ACHN (cell line): ENCODE data around the gene PPIP5K2.

Source experiments
- DNase-seq: peaks from one replicate; pipeline ENCODE4 v3.0.0-alpha.2; 2015
- in situ Hi-C: cut with HindIII; loops from 2 replicates; pipeline ENCODE4 v1.10.0; 2017; ENCODE audit warnings: low sequenced_read_pairs, low pct_ligation_motif_present, low pct_unique_long_range_greater_than_20kb

Gene PPIP5K2

DNA sequence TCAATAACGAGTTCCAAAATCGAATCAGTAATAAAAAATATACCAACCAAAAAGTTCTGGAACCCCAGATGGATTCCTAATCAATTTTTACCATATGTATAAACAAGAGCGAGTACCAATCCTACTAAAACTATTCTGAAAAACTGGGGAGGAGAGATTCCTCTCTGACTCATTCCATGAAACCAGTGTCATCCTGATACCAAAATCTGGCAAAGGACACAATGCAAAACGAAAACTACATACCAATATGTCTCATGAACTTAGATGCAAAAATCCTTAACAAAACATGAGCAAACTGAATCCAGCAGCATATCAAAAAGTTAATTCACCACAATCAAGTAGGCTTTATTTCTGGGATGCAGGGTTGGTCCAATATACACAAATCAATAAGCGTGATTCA is 108.0 kb downstream of the PPIP5K2 start:
- in situ Hi-C loops, result no loop called here
- DNase-seq, result no peak

DNA sequence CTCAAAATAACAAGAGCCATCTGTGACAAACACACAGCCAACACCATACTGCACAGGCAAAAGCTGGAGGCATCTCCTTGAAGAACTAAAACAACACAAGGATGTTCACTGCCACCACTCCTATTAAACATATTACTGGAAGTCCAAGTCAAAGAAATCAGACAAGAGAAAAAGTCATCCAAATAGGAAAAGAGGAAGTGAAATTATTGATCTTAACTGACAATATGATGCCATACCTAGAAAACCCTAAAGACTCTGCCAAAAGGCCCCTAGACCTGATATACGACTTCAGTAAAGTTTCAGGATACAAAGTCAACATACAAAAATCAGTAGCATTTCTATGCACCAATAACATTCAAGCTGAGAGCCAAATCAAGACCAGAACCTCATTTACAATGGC is 108.5 kb downstream of the PPIP5K2 start:
- no peak for DNase-seq
- in situ Hi-C loops, result no loop called here

DNA sequence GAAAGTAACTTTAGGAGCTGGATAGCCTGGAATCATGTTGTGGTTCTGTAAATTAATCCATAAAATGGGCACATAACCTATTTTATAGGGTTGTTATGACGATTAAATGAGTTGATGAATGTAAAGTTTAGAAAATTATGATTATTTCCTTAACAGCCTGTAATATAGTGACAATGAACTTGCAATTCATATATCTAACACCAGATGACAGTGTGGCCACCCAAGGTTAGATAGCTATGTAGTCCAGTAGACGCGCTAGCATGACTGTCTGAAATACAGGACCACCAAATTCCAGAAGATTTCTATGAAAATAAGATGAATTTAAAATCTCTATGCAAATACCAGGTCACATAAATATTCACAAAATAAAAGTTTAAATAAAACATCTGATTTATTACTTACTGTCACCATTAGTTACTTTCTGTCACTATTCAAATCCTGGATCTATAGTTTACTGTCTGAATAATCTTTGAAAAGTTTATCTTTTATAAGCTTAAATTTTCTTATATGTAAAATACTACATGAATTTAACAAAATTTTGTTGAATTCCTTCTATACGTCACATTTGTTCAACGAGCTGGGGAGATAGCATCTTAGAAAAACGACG is 112.4 kb downstream of the PPIP5K2 start:
- in situ Hi-C loops, result no loop called here
- DNase-seq, result peak; percentile 48

DNA sequence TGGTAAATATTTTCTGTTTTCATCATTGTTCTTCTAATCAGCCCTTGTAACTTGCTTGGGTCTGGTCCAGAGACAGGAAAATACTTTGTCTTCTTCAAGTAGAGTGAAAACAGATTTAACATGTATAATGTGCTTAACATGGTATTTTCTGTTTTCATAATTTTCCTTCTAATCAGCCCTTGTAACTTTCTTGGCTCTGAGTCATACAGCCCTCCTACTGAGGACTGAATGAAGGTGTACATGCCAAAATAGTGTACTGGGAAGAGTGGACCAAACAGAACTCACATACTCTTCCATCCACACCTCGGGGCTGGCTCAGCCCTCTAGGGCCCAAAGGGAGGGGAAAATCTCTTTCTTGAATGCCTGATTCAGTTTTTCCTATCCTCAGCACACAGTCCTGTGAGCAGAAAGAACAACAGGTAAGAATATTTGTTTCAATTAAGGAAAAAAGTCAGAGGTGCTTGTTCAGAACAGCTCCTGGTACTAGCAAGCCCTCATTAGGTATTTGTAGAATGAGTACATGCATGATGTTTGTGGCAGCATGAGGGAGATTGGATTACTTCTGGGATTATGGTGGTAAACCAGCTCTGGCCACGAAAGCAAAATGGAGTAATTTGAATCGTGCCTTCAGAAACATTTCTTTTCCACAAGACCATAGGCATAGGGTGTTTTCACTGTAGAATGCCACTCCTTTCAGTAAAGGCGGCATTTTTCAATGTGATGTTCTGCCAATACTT is 114.3 kb downstream of the PPIP5K2 start:
- DNase-seq, result no peak
- in situ Hi-C loops, result no loop called here

DNA sequence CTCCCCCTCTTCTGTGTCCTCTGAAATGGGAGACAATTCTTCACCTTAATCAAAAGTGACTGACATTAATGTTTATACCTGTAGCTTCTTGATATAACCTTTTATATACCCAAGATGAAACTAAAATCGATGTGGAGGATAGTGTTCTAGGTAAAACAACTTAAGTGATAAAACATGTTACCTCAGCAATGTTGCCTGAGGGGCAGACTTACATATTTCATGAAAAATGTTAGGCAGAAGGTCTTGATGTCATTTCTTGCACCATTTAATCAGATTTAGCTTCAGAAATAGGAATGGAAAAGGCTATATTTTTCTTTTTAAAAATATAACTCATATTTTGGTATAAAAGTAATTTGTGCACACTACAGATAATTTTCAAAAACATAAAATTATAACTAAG is 115.8 kb downstream of the PPIP5K2 start:
- in situ Hi-C loops, result no loop called here
- no peak for DNase-seq

DNA sequence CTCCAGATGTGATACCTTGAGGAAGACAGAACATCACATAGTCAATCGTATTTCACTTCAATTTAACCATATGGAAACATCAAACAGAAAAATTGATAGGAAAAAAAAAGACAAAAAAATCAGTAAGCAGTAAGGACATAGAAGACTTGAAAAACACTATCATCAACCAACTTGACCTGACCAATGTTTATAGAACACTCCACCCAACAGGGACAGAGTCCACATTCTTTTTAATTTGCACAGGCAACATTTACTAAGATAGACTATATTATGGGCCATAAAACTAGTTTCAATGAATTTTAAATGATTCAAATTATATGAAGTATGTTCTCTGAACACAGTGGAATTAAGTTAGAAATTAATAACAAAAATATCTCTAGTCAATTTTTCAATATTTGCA is 117.7 kb downstream of the PPIP5K2 start:
- in situ Hi-C loops, result no loop called here
- DNase-seq, result no peak

DNA sequence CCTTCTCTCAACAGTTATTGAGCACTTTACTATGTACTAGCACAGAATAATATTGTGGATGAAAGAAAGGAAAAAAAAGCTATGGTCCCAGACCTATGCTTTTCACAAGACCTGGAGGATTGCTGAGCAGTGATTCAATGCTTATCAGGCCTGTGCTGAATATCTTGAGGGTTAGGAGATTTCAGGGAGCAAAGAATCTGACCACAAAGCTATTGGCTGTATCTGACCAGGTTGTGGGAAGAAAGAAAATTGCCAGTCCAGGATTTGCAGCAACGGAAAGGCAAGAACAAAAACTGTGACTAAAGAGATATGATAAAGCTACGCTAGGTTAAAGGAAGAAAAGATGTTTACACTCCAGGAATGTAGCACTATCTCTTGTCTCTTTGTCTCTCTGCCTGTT is 123.6 kb downstream of the PPIP5K2 start:
- DNase-seq, result no peak
- in situ Hi-C loops, result no loop called here

DNA sequence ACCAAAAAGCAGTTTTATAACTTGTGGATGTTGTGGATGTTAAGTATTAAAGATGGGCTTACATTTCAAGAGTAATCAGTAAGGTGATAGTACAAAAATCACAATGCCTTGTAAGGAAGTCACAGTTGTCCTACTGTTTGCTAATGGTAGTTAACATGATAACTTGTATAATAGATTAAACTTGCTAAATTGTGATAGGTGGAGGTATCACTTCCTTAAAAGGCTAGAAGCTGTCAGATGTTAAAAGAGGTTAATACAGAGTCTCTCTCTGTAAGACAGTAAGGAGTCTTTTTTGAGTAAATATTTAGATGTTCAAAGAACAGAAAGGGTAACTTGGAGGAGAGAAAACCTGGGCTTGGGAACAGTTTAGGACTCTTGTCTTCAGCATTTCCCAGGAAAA is 124.3 kb downstream of the PPIP5K2 start:
- no peak for DNase-seq
- in situ Hi-C loops, result no loop called here

DNA sequence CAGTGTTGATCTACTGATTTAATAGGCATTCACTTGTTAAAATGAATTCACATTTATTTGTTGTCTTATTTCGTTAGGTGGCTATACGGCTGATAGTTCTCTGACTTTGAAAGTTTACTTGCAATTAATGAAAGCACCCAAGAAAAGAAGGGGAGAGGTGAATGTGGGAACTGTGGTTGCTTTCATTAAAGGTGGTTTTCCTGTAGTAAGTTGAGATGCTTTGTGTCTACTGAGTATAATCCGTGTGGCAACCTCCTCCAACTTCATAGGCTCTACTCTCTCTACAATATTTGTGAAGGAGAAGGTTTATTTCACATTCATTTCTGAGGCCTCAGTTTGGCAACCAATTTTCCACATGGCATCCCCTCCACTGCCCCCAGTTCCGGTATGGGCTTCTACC is 125.7 kb downstream of the PPIP5K2 start:
- no peak for DNase-seq
- in situ Hi-C loops, result no loop called here

DNA sequence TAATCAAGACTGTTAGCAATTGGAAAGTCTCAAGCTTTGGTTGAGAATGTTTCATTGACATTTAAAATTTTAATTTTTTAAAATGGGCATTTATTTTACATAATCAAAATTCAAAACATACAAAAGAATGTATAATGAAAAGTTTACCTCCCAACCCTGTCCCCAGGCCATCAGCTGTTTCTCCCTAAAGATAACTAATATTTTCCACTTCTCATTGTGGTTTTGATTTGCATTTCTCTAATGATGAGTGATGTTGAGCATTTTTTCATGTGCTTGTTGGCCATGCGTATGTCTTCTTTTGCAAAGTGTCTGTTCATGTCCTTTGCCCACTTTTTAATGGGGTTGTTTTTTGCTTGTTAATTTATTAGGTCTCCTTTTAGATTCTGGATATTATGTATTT is 127.0 kb downstream of the PPIP5K2 start:
- DNase-seq, result no peak
- in situ Hi-C loops, result no loop called here

DNA sequence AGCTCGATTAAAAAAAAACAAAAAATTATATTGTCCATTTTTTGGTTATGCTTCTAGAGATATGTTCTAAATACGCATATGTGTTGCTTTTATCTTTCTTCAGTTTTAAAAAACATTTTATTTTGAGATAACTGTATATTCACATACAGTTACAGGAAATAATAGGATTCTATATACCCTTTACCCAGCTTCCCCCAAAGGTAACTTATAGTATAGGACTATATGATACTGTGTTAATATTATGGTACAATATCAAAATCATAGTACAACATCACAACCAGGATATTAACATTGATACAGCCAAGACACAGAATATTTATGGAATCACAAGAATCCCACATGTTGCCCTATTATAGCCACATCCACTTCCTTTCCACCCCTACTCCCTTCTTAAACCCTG is 129.0 kb downstream of the PPIP5K2 start:
- no peak for DNase-seq
- in situ Hi-C loops, result no loop called here

DNA sequence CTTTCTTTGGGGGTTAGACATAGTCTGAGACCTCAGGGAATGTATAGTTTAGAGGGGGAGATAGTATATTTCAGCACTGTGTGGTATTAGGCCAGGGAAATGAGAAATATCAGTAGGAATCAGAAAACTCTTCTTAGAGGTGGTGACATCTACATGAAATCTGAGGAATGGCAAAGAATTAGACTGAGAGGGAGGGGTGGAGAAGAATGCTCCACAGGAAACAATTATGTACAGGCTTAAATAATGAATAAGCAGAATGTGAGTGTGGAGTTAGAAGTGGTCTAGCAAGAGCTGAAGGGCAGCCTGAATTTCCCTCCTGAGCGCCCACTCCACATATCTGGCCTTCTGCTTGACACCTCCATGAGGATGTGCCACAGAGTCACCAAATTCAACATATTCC is 134.8 kb downstream of the PPIP5K2 start:
- in situ Hi-C loops, result no loop called here
- no peak for DNase-seq

DNA sequence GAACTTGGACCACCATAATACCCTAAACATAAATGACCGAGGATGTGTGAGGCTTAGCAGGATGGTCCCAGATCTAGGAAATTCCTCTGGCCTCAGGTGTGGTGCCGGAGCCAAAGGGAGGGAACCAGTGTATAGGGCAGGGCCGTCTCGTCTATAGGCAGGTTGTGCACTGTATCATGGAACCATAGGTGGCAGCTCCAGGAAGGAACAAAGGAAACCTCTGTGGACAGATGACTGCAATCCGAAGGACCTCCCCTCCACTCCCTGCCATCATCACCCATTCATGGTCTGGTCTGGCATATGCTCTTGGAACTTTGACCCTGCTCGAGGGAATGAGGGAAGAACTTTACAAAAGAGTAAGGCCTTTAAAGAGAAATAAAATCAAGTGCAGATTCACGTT is 135.6 kb downstream of the PPIP5K2 start:
- in situ Hi-C loops, result no loop called here
- DNase-seq, result no peak

DNA sequence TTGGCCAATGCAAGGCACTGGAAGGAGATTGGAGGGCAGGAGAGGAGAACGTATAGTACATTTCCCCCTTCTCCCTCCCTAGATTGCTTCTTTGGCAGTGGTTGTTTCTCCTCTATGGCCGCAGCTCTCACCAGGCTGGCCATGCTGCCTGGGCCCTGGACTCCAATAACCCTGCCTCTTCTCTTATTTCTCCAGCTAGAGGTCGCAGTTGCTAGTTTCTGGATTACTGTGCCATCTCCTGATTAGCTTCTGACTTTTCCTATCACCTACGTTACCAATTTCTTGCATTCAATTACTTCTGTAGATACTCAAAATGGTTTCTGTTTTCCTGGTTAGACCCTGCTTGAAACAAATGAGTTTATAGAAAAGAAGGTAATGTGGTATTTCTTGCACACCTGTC is 136.1 kb downstream of the PPIP5K2 start:
- no peak for DNase-seq
- in situ Hi-C loops, result no loop called here

DNA sequence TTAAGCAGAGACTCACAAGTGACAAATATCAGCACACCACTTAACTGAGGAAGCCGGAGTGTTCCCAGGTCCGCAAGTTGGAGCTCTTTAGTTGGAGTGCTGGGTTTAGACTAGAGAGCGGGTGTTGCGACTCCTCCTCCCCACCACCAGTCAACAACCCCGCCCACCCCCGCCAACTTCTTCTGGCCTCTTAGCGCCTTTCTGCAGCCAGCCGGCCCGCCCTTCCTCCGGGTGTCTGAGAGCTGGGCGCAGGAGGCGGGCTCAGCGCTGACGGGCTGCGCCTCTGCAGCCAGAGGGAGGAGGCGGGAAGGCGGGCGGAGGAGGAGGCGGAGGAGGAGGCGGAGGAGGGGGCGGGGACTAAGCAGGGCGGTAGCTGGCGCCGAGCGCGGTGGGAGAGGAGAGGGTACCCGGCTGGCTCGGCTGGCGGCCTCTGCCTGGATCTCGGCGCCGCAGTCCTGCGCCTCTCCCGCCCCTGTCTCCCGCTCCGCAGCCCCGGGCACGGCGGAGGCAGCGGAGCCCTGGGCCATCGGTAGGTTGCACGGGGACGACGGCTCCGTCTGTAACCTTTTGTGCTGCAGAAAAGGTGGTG is 138.4 kb downstream of the PPIP5K2 start, which contains the start of gene MACIR:
TSS of gene MACIR (plus strand) at position 396 of the 589 bp plus-strand sequence. CDS start 17,157 bp downstream, outside the sequence.
- peak; percentile 96 for DNase-seq

DNA sequence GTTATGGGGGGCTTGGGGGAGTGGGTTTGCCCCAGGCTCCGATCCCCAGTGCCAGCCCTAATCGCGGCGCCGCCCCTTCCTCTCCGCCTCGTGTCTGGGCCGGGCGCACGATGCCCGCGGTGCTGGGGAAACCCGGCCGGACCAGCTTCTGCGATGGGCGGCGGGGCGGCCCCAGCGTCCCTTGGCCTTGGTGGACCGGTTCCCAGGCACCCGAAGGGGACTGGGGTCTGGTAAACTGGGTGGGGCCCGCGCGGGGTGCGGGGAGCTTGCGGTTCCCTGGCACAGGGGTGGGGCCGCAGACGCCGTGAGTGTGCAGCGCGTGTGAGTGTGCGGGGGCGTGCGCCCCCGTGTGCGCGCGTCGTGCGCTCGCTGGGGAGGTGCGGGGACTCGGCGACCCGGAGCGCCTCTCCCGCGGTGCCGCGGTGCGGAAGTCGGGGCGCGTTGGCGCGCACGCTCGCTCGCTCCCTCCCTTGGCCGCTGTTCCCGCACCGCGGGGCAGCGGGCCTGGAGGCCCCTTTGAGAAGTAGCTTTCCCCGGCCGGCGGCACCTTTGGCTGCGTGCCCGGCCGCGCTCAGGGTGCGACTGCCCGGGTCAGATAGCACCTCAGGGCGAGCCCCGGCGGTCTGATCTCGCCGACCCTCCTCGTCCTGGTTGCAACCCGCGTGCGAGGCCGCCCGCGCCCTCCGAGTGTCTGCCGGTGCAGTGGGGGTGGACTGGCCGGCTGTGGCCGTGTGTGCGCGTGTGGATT is 139.0 kb downstream of the PPIP5K2 start:
- peak; percentile 55 for DNase-seq
- in situ Hi-C loops, result no loop called here

More for the DNA sequence above, 138.4 kb downstream of the PPIP5K2 start, which contains the start of gene MACIR:
- in situ Hi-C loops, result no loop called here

DNA sequence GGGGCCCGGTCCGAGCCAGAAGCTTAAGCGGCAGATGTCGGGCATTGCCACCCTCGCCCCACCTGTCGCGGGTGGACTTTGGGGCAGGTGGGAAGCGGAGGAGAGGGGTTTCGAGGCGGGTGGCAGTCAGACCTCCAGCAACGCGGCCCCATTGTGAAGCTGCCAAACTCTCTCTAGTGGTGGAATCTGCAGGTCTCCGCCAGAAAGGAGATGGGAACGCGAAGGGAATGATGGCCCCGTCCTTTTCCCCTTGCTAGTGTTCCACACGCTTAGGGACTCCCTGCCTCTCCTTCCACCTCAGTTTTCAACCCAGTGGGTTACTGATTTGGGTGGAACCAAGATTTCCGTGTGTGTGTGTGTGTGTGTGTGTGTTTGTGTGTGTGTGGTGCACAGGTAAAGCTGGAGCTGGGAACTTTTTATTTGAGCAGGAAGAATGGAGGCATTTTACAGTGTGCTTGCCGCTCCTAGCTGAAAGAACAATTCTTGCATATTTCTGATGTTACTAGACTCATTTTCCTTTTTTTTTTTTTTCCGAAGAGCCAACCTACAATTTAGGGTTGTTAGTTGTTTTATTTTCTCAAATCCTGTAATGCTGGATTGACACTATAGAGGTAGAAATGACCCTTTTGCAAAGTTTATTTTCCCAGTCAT is 139.7 kb downstream of the PPIP5K2 start:
- in situ Hi-C loops, result no loop called here
- peak; percentile 38 for DNase-seq

DNA sequence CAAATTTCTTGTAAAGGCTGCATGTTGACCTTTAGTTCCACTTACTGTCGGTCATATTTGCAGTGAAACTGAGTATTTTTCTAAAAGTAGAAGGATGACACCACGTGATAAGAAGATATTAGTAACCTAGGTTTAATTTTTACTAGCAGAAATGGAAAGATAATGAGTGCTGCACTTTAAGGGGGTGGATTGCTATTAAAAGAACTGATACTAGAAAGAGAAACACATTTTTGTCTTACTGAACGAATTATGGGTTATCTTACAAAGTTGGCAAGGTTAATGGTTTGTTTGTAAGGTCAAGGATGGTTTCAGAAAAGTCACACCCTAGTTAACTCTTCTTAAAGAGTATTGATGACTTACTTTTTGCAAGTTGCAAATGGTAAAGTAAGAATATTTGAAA is 140.8 kb downstream of the PPIP5K2 start:
- DNase-seq, result no peak

More for the DNA sequence above, 140.8 kb downstream of the PPIP5K2 start:
- in situ Hi-C loops, result no loop called here
